ENCODE results near the gene SLC16A12.

SLC16A12 gene

GRCh38 chr10:89388806-89389205 lies 146.6 kb downstream of the SLC16A12 start:
- DNase-seq: no peak

GRCh38 chr10:89384474-89385340 lies 150.7 kb downstream of the SLC16A12 start:
- DNase-seq: no peak

- no peak for DNase-seq
Observed at GRCh38 chr10:89382757-89383156, 152.6 kb downstream of the SLC16A12 start.
